ENCODE results near the gene HOXD9.

- TF ChIP-seq CTCF (IDR thresholded peaks at IDR 0.05) (no peak), POLR2A (IDR thresholded peaks at IDR 0.05) (no peak)
These were observed 33.0 kb downstream of the HOXD9 start for GRCh38 chr2:176155356-176156044.
